PC-9 (cell line): Measurements from ENCODE around the gene RNLS. TPM values are rescaled to one million over a fixed set of nuclear protein-coding genes. Genes with fewer than 3 reads are reported as not detected.

ENCODE experiments used
- BruUV-seq: library from RNA; stranded (reverse); fragments of 400-500 nt; replicated peaks from 2 replicates; lab custom pipeline; 2021; lab: Mats Ljungman, UMichigan
- CTCF ChIA-PET: fragments of 300-600 bp; sonication (Branson Sonifier 250); formaldehyde crosslinking; loops from one replicate; lab custom pipeline; 2022; ENCODE audit warnings: antibody characterized with exemption; lab: Charles Lee
- POLR2A ChIA-PET: fragments of 300-600 bp; sonication (Branson Sonifier 250); formaldehyde crosslinking; loops from one replicate; lab custom pipeline; 2022; ENCODE audit warnings: antibody characterized with exemption; ENCODE audit not compliant: unreplicated experiment; lab: Charles Lee
- DNase-seq, 2 experiments: peaks; one replicate each; pipeline versions ENCODE4 v3.0.0 to v3.0.0-alpha.2; 2015 to 2022; ENCODE audit warnings: mixed read lengths in 1 of 2
- H2AFZ ChIP-seq: fragments of 200-600 bp; sonication (generic); 2 replicates; pipeline ENCODE4 v1.8.1; 2017; ENCODE audit warnings: antibody characterized with exemption
- H3F3A ChIP-seq: fragments of 200-600 bp; sonication (generic); 2 replicates; pipeline ENCODE4 v1.8.1; 2017; ENCODE audit warnings: antibody characterized with exemption, mild to moderate bottlenecking, low read depth; ENCODE audit not compliant: insufficient read depth
- H3K27ac ChIP-seq: fragments of 200-600 bp; sonication (generic); 2 replicates; pipeline ENCODE4 v1.6.1; 2016; ENCODE audit warnings: mixed run types
- H3K27me3 ChIP-seq: fragments of 200-600 bp; sonication (generic); 2 replicates; pipeline ENCODE4 v1.6.1; 2016; ENCODE audit warnings: low read depth, mixed run types; ENCODE audit not compliant: insufficient read depth
- H3K36me3 ChIP-seq: fragments of 200-600 bp; sonication (generic); 2 replicates; pipeline ENCODE4 v1.6.1; 2016; ENCODE audit warnings: low read depth, mixed run types
- H3K4me1 ChIP-seq: fragments of 200-600 bp; sonication (generic); replicated peaks from 2 replicates; pipeline ENCODE4 v1.6.1; 2016; ENCODE audit warnings: mixed run types; ENCODE audit not compliant: insufficient read depth
- H3K4me2 ChIP-seq: fragments of 200-600 bp; sonication (generic); 2 replicates; pipeline ENCODE4 v1.6.1; 2017; ENCODE audit warnings: mixed run types
- H3K4me3 ChIP-seq: fragments of 200-600 bp; sonication (generic); 2 replicates; pipeline ENCODE4 v1.6.1; 2016; ENCODE audit warnings: mixed run types
- H3K79me2 ChIP-seq: fragments of 200-600 bp; sonication (generic); 2 replicates; pipeline ENCODE4 v1.6.1; 2017; ENCODE audit warnings: low read depth, mixed run types
- H3K9me2 ChIP-seq: fragments of 200-600 bp; sonication (generic); 2 replicates; pipeline ENCODE4 v1.8.1; 2017; ENCODE audit warnings: mild to moderate bottlenecking; ENCODE audit not compliant: insufficient read depth
- H3K9me3 ChIP-seq: fragments of 200-600 bp; sonication (generic); 2 replicates; pipeline ENCODE4 v1.8.1; 2016; ENCODE audit warnings: low read depth; ENCODE audit not compliant: insufficient read depth
- H4K20me1 ChIP-seq: fragments of 200-600 bp; sonication (generic); 2 replicates; pipeline ENCODE4 v1.8.1; 2017; ENCODE audit not compliant: insufficient read depth
- CTCF ChIP-seq: fragments of 200-600 bp; sonication (generic); conservative IDR thresholded peaks from 2 replicates; pipeline ENCODE4 v1.6.1; 2017; ENCODE audit warnings: mixed run types, antibody characterized with exemption, mild to moderate bottlenecking, moderate library complexity
- EZH2 ChIP-seq: fragments of 200-600 bp; sonication (generic); IDR thresholded peaks from 2 replicates; pipeline ENCODE4 v1.8.0; 2017; ENCODE audit warnings: antibody characterized with exemption, low read depth
- intact Hi-C: fragments of 100-400 bp; cut with micrococcal nuclease; formaldehyde crosslinking; loops from one replicate; pipeline ENCODE4 v1.10.0; 2022; ENCODE audit not compliant: unreplicated experiment
- total RNA-seq: library from RNA; stranded (reverse); gene quantifications from 2 replicates; pipeline ENCODE4 v1.2.3, GENCODE V29; 2021

RNLS gene
- total RNA-seq, 1 experiment from 2014 or later, result not detected

- Histone ChIP-seq H3K4me2 (peak overlapping the region; percentile 73), H3K79me2 (no peaks in the 10 kb centered on the region), H2AFZ (no peak overlapping the region), H3K9me2 (no peaks in the 10 kb centered on the region), H3K27ac (peak overlapping the region; percentile 65), H3F3A (peaks cover 13% of the 10 kb centered on the region; the same call in 1 of the 2 replicates), H3K4me1 (peaks cover 27% of the 10 kb centered on the region), H3K27me3 (no peaks in the 10 kb centered on the region), H3K36me3 (no peaks in the 10 kb centered on the region), H4K20me1 (no peaks in the 10 kb centered on the region), H3K9me3 (no peaks in the 10 kb centered on the region), H3K4me3 (no peak overlapping the region)
- TF ChIP-seq EZH2, result no peak
- TF ChIP-seq CTCF, result no peak
- CTCF ChIA-PET, result no interaction called here
- intact Hi-C loops, result loop anchor here (10.0 kb wide), 1 partner anchor 389 kb away; the partner anchor contains the start of genes KLLN and PTEN
- peak in 1 of 2 experiments; percentile 43 for DNase-seq
- BruUV-seq, result no TSS peak
- POLR2A ChIA-PET, result no interaction called here
Observed at GRCh38 chr10:88253622-88254021, 329.5 kb downstream of the RNLS start.

- no peaks in the 10 kb centered on the region for H3K9me2 ChIP-seq
- H2AFZ ChIP-seq, result no peak overlapping the region
- no peaks in the 10 kb centered on the region for H3K9me3 ChIP-seq
- H3K27me3 ChIP-seq, result no peaks in the 10 kb centered on the region
- H3F3A ChIP-seq, result peaks cover 13% of the 10 kb centered on the region; the same call in 1 of the 2 replicates
- H3K4me3 ChIP-seq, result no peak overlapping the region
- no peaks in the 10 kb centered on the region for H3K79me2 ChIP-seq
- H3K4me1 ChIP-seq, result peaks cover 27% of the 10 kb centered on the region
- no peaks in the 10 kb centered on the region for H4K20me1 ChIP-seq
- DNase-seq, result no peak
- intact Hi-C loops, result loop anchor here (10.0 kb wide), 1 partner anchor 388 kb away; the partner anchor contains the start of genes KLLN and PTEN
- TF ChIP-seq EZH2, result no peak
- no peak for TF ChIP-seq CTCF
- H3K4me2 ChIP-seq, result peak overlapping the region; percentile 73
- ChIA-PET POLR2A (no interaction called here), CTCF (interaction anchor here (0.6 kb wide), 1 partner anchor 139 kb away, joined by 3 read pairs; no protein-coding TSS in a partner anchor)
- no peaks in the 10 kb centered on the region for H3K36me3 ChIP-seq
- no TSS peak for BruUV-seq
- H3K27ac ChIP-seq, result peak overlapping the region; percentile 65
Observed at GRCh38 chr10:88253128-88253527, 330.0 kb downstream of the RNLS start.

GRCh38 chr10:88249450-88249849 lies 333.7 kb downstream of the RNLS start:
- Histone ChIP-seq H3K36me3 (no peaks in the 10 kb centered on the region), H3K9me3 (no peaks in the 10 kb centered on the region), H4K20me1 (no peaks in the 10 kb centered on the region), H3F3A (peaks cover 10% of the 10 kb centered on the region; the same call in 1 of the 2 replicates), H3K27ac (no peak overlapping the region), H2AFZ (no peak overlapping the region), H3K27me3 (no peaks in the 10 kb centered on the region), H3K4me3 (no peak overlapping the region), H3K79me2 (no peaks in the 10 kb centered on the region), H3K9me2 (no peaks in the 10 kb centered on the region), H3K4me1 (peaks cover 19% of the 10 kb centered on the region), H3K4me2 (no peak overlapping the region)
- intact Hi-C loops, result loop anchor here (10.0 kb wide), 1 partner anchor 95 kb away; no protein-coding TSS in a partner anchor
- POLR2A ChIA-PET, result no interaction called here
- no TSS peak for BruUV-seq
- no peak for DNase-seq
- CTCF ChIA-PET, result no interaction called here
- TF ChIP-seq CTCF, result no peak
- TF ChIP-seq EZH2, result no peak
